ENCODE data around the gene FBRSL1. TPM values are rescaled to one million over a fixed set of nuclear protein-coding genes. Genes with fewer than 3 reads are reported as not detected.
"Not testable (repeated sequence)": the region's sequence is repeated elsewhere in the genome, so short reads cannot be mapped to it uniquely, and the experiment has no call there.

The FBRSL1 gene
- total and polyA plus RNA-seq, 11 donors, result 23.0 to 88.2 (median 40.0) TPM

DNA sequence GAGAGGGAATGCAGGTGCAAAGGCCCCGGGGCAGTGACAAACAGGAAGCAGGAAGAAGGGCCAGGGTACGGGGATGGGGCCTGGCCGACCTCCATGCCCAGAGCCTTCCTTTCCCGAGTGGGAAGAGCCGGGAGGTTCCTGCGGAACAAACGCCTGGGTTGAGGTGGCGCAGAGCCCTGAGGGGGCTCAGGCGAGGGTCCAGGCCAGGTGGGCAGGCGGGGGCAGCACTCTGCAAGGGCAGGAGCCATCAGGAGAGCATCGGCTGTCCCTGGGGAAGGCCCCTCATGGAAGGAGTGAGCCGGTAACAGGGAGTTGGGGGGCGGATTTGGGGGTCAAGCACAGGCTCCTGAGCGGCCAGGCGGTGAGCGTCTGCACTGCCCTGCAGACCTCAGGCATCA lies 18.1 kb upstream of the FBRSL1 start:
- peaks cover 0 to 9% (median 0%) of the 10 kb centered on the region in 12 donors for H3K4me1 ChIP-seq
- TF ChIP-seq POLR2A (IDR thresholded peaks at IDR 0.05), result no peak
- TF ChIP-seq, protein P1, sequence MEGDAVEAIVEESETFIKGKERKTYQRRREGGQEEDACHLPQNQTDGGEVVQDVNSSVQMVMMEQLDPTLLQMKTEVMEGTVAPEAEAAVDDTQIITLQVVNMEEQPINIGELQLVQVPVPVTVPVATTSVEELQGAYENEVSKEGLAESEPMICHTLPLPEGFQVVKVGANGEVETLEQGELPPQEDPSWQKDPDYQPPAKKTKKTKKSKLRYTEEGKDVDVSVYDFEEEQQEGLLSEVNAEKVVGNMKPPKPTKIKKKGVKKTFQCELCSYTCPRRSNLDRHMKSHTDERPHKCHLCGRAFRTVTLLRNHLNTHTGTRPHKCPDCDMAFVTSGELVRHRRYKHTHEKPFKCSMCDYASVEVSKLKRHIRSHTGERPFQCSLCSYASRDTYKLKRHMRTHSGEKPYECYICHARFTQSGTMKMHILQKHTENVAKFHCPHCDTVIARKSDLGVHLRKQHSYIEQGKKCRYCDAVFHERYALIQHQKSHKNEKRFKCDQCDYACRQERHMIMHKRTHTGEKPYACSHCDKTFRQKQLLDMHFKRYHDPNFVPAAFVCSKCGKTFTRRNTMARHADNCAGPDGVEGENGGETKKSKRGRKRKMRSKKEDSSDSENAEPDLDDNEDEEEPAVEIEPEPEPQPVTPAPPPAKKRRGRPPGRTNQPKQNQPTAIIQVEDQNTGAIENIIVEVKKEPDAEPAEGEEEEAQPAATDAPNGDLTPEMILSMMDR (IDR thresholded peaks at IDR 0.05), result no peak
- intact Hi-C loops (cut with DNase I), result no loop called here
- no peaks in the 10 kb centered on the region for H3K36me3 ChIP-seq
- H3K27me3 ChIP-seq, result peaks cover 0 to 29% (median 6%) of the 10 kb centered on the region in 9 donors
- no peaks in the 10 kb centered on the region for H3K9me3 ChIP-seq
- H3K27ac ChIP-seq, result no peak overlapping the region
- 79 to 85% (median 81%) methylated on average over 16 of the region's 16 CpGs for WGBS, 4 donors
- no peak overlapping the region for H3K4me3 ChIP-seq
- no peak for ATAC-seq
- DNase-seq, result peak in 2 of 5 donors; percentile 8 to 45

DNA sequence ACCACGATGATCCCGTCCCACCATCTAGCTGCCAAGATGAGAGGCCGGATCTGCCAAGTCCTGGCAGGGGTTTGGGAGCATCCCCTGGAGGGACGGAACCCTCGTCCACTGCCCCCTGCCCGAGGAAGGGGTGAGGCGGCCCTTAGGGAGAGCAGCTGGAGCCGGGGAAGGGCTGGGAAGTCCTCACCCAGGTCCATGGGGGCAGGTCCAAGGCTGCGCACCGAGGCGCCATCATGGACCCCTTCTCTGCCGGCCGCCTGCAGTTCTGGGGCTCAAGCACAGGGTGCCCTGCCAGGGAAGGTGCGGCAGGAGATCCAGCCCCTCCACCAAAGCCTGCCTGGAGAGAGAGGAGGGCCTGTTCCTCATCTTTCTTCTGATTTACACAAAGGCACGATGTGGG lies 17.6 kb upstream of the FBRSL1 start:
- intact Hi-C loops (cut with DNase I), result no loop called here
- H3K9me3 ChIP-seq, result no peaks in the 10 kb centered on the region

DNA sequence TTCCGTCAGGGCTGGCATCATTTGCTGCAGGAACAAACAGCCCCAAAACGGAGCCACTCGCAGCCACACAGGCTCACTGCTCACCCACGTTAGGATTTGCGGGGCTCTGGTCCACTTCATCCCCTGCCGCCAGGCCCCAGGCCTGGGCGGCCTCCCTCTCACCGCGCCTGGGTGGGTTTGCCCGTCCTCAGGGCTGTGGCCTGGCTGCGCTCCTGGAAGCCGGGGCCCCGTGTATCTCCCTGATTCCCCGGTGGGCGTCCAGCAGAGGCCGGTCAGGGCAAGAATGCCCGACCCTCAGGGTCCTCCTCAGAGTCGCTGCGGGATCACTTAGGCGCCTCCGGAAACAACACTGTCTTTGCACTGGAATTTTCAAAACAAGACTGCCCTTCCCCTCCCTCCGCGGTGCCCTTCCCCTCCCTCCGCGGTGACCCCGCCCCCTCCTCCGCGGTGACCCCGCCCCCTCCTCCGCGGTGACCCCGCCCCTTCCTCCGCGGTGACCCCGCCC lies 15.7 kb upstream of the FBRSL1 start:
- H3K4me3 ChIP-seq, result peak overlapping the region in 4 of 12 donors; percentile 30 to 38 (median 34)
- peaks cover 0 to 6% (median 0%) of the 10 kb centered on the region in 12 donors for H3K4me1 ChIP-seq
- no peak for TF ChIP-seq POLR2A (IDR thresholded peaks at IDR 0.05)
- TF ChIP-seq, protein P1 (IDR thresholded peaks at IDR 0.05), result no peak
- H3K27me3 ChIP-seq, result peaks cover 0 to 5% (median 0%) of the 10 kb centered on the region in 9 donors
- no peaks in the 10 kb centered on the region for H3K9me3 ChIP-seq
- 52 to 87% (median 64%) methylated on average over 16 to 28 of the region's 35 CpGs for WGBS, 4 donors
- H3K36me3 ChIP-seq, result no peaks in the 10 kb centered on the region
- no peak for ATAC-seq
- intact Hi-C loops (cut with DNase I), result no loop called here
- peak in 2 of 5 donors; percentile 24 to 58 for DNase-seq
- no peak overlapping the region for H3K27ac ChIP-seq

More for the DNA sequence above, 17.6 kb upstream of the FBRSL1 start:
- WGBS, 4 donors, result 80 to 91% (median 86%) methylated on average over 15 of the region's 15 CpGs
- DNase-seq (peak in 2 of 5 donors; percentile 17 to 41), ATAC-seq (no peak)
- Histone ChIP-seq H3K4me1 (peaks cover 0 to 9% (median 0%) of the 10 kb centered on the region in 12 donors), H3K4me3 (no peak overlapping the region), H3K27ac (no peak overlapping the region), H3K36me3 (no peaks in the 10 kb centered on the region), H3K27me3 (peaks cover 0 to 24% (median under 1%) of the 10 kb centered on the region in 9 donors)
- TF ChIP-seq, protein P1 (IDR thresholded peaks at IDR 0.05), result no peak
- TF ChIP-seq POLR2A (IDR thresholded peaks at IDR 0.05), result no peak

DNA sequence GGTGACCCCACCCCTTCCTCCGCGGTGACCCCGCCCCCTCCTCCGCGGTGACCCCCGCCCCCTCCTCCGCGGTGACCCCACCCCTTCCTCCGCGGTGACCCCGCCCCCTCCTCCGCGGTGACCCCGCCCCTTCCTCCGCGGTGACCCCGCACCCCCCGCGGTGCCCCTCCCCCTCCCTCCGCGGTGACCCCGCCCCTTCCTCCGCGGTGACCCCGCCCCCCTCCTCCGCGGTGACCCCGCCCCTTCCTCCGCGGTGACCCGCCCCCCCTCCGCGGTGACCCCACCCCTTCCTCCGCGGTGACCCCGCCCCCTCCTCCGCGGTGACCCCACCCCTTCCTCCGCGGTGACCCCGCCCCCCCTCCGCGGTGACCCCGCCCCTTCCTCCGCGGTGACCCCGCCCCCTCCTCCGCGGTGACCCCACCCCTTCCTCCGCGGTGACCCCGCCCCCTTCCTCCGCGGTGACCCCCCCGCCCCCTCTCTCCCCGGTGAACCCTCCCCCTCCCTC lies 15.1 kb upstream of the FBRSL1 start:
- WGBS, 4 donors, result 58% methylated on average over 2 of the region's 56 CpGs; no CpG with 5 or more reads in 3 of the 4 donors
- ATAC-seq, H3K27ac ChIP-seq: not testable (repeated sequence)

More for the DNA sequence above, 15.1 kb upstream of the FBRSL1 start:
- H3K4me1 ChIP-seq; DNase-seq; H3K4me3 ChIP-seq; H3K36me3 ChIP-seq; H3K9me3 ChIP-seq; intact Hi-C loops (cut with DNase I); H3K27me3 ChIP-seq: not testable (repeated sequence)

Measured in heart left ventricle (tissue), 16 donors.